Hepatocyte (in vitro differentiated cells): ENCODE measurements around the gene NSF. TPM values are rescaled to one million over a fixed set of nuclear protein-coding genes. Genes with fewer than 3 reads are reported as not detected.
A peak's percentile ranks its signal among the peaks of the same experiment; 100 is the strongest.

Experiments
- DNase-seq: peaks from one replicate; pipeline ENCODE4 v3.0.0-alpha.2; 2016; ENCODE audit warnings: low spot score
- H2AFZ ChIP-seq: fragments of 200-600 bp; sonication (generic); 2 replicates; pipeline ENCODE4 v1.6.0; 2016; ENCODE audit warnings: antibody characterized with exemption, mild to moderate bottlenecking
- H3K27ac ChIP-seq: fragments of 200-600 bp; sonication (generic); 2 replicates; pipeline ENCODE4 v1.5.1; 2016; ENCODE audit warnings: mild to moderate bottlenecking
- H3K27me3 ChIP-seq: fragments of 200-600 bp; sonication (generic); 2 replicates; pipeline ENCODE4 v1.6.1; 2016
- H3K36me3 ChIP-seq: fragments of 200-600 bp; sonication (generic); replicated peaks from 2 replicates; pipeline ENCODE4 v1.5.1; 2016; ENCODE audit warnings: low read depth; ENCODE audit not compliant: insufficient read depth
- H3K4me1 ChIP-seq: fragments of 200-600 bp; sonication (generic); 2 replicates; pipeline ENCODE4 v1.5.1; 2016; ENCODE audit warnings: mild to moderate bottlenecking, moderate library complexity; ENCODE audit not compliant: insufficient read depth
- H3K4me2 ChIP-seq: fragments of 200-600 bp; sonication (generic); 2 replicates; pipeline ENCODE4 v1.6.0; 2016
- H3K4me3 ChIP-seq: fragments of 200-600 bp; sonication (generic); 2 replicates; pipeline ENCODE4 v1.5.1; 2016; ENCODE audit warnings: mild to moderate bottlenecking
- H3K79me2 ChIP-seq: fragments of 200-600 bp; sonication (generic); 2 replicates; pipeline ENCODE4 v1.6.0; 2017; ENCODE audit warnings: mild to moderate bottlenecking
- H3K9me2 ChIP-seq: fragments of 200-600 bp; sonication (generic); replicated peaks from 2 replicates; pipeline ENCODE4 v1.6.0; 2017; ENCODE audit warnings: mild to moderate bottlenecking; ENCODE audit not compliant: insufficient read depth
- H3K9me3 ChIP-seq: fragments of 200-600 bp; sonication (generic); 2 replicates; pipeline ENCODE4 v1.5.1; 2016; ENCODE audit warnings: low read depth, mild to moderate bottlenecking
- H4K20me1 ChIP-seq: fragments of 200-600 bp; sonication (generic); 2 replicates; pipeline ENCODE4 v1.6.0; 2016; ENCODE audit warnings: mild to moderate bottlenecking; ENCODE audit not compliant: insufficient read depth, poor library complexity, severe bottlenecking
- EZH2 ChIP-seq: fragments of 200-600 bp; sonication (generic); IDR thresholded peaks from 2 replicates; pipeline ENCODE4 v1.6.1; 2016; ENCODE audit warnings: antibody characterized with exemption, mild to moderate bottlenecking, borderline replicate concordance
- EZH2phosphoT487 ChIP-seq: fragments of 200-600 bp; sonication (generic); IDR thresholded peaks from one replicate; pipeline ENCODE4 v1.6.1; 2018; ENCODE audit warnings: antibody characterized with exemption, mild to moderate bottlenecking, low read depth, moderate library complexity; ENCODE audit not compliant: unreplicated experiment, severe bottlenecking
- WGBS: methylation state at CpG from one replicate; pipeline ENCODE4 v1.1.6; 2016; ENCODE audit warnings: low lambda C conversion rate; ENCODE audit errors: missing lambda C conversion rate; 5-methylcytosine and 5-hydroxymethylcytosine counted together
- polyA plus RNA-seq: library from polyadenylated mRNA; unstranded; fragments of >200 nt; fragmentation: Nextera tagmentation; extraction: Ambion mirVana; gene quantifications from 2 replicates; pipeline ENCODE4 v1.2.1, GENCODE V29; 2016
- total RNA-seq: library from RNA; depleted of rRNA; stranded (reverse); fragments of >200 nt; gene quantifications from 2 replicates; pipeline ENCODE4 v1.2.3, GENCODE V29; 2014
- TF ChIP-seq, protein P1 (sequence below): fragments of 200-600 bp; sonication (generic); IDR thresholded peaks from 2 replicates; pipeline ENCODE4 v1.5.1; 2016; ENCODE audit warnings: antibody characterized with exemption, mild to moderate bottlenecking; ENCODE audit not compliant: poor library complexity

The NSF gene
- total and polyA plus RNA-seq, 2 experiments from 2014 or later: 22.6 to 35.1 TPM

DNA sequence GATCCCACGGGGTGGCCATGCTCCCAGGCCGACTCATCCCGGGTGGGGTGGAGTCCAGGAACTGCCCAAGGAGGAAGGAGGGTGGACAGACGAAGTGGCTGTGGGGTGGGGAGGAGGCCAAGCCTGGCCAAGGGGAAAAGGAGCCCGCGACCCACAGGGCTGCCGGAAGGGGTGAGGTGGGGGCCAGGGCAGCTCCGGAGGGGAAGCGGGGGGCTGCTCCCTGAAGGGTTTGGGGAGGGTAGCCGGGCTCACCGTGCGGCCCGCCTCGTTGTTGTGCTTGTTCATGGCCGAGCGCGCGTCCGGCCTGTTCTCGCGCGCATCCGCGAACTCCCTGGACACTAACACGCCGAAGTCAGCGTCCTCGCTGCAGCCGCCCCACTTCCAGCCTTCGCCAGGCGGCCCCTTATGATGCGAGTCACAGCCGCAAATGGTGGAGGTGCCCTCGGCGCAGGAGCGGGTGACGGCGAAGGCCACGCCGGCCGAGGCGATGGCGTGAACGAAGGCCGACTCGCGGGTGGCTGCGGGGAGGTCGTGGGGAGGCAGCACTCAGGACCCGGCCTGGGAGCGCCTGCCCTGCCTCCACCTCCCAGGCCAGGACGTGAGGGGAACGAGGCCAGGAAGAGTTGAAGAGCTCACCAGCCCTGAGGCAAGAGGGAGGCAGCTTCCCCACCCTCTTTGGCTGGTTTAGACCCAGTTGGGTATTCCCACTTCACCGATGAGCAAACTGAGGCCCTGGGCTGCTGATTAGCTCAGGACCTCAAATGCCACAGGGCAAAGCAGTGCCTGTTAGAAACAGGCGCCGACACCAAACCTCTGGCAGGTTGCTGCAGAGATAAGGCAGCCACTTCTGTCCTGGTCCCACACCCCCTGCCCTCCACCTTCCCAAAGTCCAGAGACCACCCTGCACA lies 179.3 kb downstream of the NSF start:
- Histone ChIP-seq H3K79me2 (no peaks in the 10 kb centered on the region), H3K36me3 (no peaks in the 10 kb centered on the region), H3K27me3 (no peaks in the 10 kb centered on the region), H3K9me3 (no peaks in the 10 kb centered on the region), H3K4me1 (peaks cover 13% of the 10 kb centered on the region), H4K20me1 (no peaks in the 10 kb centered on the region), H3K4me3 (no peak overlapping the region), H3K9me2 (no peaks in the 10 kb centered on the region), H2AFZ (no peak overlapping the region), H3K4me2 (peak overlapping the region; percentile 87), H3K27ac (no peak overlapping the region)
- no peak for DNase-seq
- TF ChIP-seq, protein P1, sequence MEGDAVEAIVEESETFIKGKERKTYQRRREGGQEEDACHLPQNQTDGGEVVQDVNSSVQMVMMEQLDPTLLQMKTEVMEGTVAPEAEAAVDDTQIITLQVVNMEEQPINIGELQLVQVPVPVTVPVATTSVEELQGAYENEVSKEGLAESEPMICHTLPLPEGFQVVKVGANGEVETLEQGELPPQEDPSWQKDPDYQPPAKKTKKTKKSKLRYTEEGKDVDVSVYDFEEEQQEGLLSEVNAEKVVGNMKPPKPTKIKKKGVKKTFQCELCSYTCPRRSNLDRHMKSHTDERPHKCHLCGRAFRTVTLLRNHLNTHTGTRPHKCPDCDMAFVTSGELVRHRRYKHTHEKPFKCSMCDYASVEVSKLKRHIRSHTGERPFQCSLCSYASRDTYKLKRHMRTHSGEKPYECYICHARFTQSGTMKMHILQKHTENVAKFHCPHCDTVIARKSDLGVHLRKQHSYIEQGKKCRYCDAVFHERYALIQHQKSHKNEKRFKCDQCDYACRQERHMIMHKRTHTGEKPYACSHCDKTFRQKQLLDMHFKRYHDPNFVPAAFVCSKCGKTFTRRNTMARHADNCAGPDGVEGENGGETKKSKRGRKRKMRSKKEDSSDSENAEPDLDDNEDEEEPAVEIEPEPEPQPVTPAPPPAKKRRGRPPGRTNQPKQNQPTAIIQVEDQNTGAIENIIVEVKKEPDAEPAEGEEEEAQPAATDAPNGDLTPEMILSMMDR: no peak
- TF ChIP-seq EZH2phosphoT487 (no peak), EZH2 (no peak)
- 95% methylated on average over 33 of the region's 56 CpGs for WGBS

DNA sequence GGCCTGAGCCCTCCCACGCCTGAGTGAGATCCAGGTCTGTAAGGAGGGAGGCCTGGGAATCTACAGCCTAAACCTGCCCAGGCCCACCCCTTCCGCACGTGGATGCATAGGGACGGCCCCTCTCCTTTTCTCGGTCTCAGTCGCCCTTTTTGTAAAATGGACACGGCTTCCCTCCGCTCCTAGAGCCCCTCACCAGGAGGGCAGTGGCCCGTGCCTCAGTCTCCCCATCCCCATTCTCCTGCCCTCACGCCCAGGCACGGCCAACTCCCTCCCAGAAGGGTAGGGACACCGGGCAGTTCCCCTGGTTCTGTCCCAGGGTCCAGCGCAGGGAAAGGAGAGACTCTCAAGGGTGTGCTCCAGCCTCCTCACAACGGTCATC lies 180.0 kb downstream of the NSF start:
- Histone ChIP-seq H4K20me1 (no peaks in the 10 kb centered on the region), H3K27ac (peak overlapping the region; percentile 92), H3K79me2 (no peaks in the 10 kb centered on the region), H3K9me2 (no peaks in the 10 kb centered on the region), H3K9me3 (no peaks in the 10 kb centered on the region), H3K4me2 (peak overlapping the region; percentile 87), H3K4me3 (no peak overlapping the region), H2AFZ (peak overlapping the region; percentile 73), H3K27me3 (no peaks in the 10 kb centered on the region), H3K36me3 (no peaks in the 10 kb centered on the region), H3K4me1 (peaks cover 13% of the 10 kb centered on the region)
- TF ChIP-seq EZH2phosphoT487 (no peak), EZH2 (no peak)
- TF ChIP-seq, protein P1: no peak
- no peak for DNase-seq
- 83% methylated on average over 14 of the region's 14 CpGs for WGBS

DNA sequence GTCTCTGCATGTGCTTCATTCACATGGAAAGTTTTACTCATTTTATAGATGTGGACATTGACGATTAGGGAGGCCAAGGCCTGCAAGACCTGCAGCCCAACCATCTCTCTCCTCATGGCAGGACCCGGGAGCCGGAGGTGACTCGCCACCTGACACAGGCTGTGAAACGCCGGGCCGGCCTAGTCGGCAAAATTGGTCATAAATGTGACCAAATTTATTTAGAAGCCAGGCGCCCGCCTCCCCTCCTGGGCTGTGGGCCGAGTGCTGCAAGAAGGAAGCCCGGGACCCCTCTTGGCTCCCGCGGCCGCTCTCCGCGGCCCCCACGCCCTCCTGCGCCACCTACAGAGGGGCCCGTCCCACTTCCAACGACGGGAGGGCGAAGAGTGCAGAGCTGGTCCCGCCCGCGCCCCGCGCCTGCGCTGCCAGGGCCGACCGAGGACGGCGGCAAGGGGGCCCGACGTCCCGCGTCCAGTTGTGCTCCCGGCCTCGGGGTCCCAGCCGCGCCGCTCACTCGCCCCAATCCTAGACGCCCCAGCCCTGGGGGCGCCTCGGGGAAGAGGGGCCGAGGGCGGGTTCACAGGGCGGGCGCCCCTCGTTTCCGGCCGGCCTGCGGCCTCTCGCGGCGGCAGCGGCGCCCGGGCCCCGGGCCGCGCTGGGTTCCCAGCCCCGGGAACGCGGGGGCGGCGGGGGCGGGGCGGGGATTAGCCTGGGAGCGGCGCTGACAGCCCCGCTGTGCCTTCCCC lies 180.5 kb downstream of the NSF start:
- peak overlapping the region; percentile 92 for H3K27ac ChIP-seq
- H3K4me2 ChIP-seq: peak overlapping the region; percentile 87
- no peaks in the 10 kb centered on the region for H3K27me3 ChIP-seq
- H3K79me2 ChIP-seq: no peaks in the 10 kb centered on the region
- H3K36me3 ChIP-seq: no peaks in the 10 kb centered on the region
- H2AFZ ChIP-seq: peak overlapping the region; percentile 73
- no peaks in the 10 kb centered on the region for H3K9me2 ChIP-seq
- no peaks in the 10 kb centered on the region for H4K20me1 ChIP-seq
- peak overlapping the region; percentile 72 for H3K4me3 ChIP-seq
- WGBS: 22% methylated on average over 14 of the region's 73 CpGs
- no peaks in the 10 kb centered on the region for H3K9me3 ChIP-seq
- peak; percentile 83 for DNase-seq
- TF ChIP-seq EZH2 (no peak), EZH2phosphoT487 (no peak)
- TF ChIP-seq, protein P1: peak; percentile 8
- H3K4me1 ChIP-seq: peaks cover 13% of the 10 kb centered on the region
